OCI-LY7 (cell line): Measurements from ENCODE around the gene PSMG1. TPM values are rescaled to one million over a fixed set of nuclear protein-coding genes. Genes with fewer than 3 reads are reported as not detected.

Experiments
- BruUV-seq: library from RNA; stranded (reverse); fragments of 400-500 nt; replicated peaks from 2 replicates; lab custom pipeline; 2021; lab: Mats Ljungman, UMichigan
- CTCF ChIA-PET: fragments of 300-600 bp; sonication (Branson Sonifier 250); formaldehyde crosslinking; loops from one replicate; lab custom pipeline; 2022; ENCODE audit warnings: antibody characterized with exemption; ENCODE audit not compliant: unreplicated experiment; lab: Charles Lee
- POLR2A ChIA-PET: fragments of 300-600 bp; sonication (Branson Sonifier 250); formaldehyde crosslinking; loops from one replicate; lab custom pipeline; 2022; ENCODE audit warnings: antibody characterized with exemption; lab: Charles Lee
- DNase-seq: peaks from one replicate; pipeline ENCODE4 v3.0.0-alpha.2; 2015; ENCODE audit warnings: low spot score
- H2AFZ ChIP-seq: fragments of 200-600 bp; sonication (generic), shearing (Covaris generic); 2 replicates; pipeline ENCODE4 v1.6.1; 2014; ENCODE audit warnings: mild to moderate bottlenecking, antibody characterized with exemption, low read length, moderate library complexity
- H3K27ac ChIP-seq: fragments of 200-600 bp; sonication (generic); 2 replicates; pipeline ENCODE4 v1.5.1; 2014; ENCODE audit warnings: mixed run types, low read depth, mild to moderate bottlenecking, moderate library complexity, low read length, inconsistent platforms; ENCODE audit not compliant: poor library complexity, severe bottlenecking
- H3K36me3 ChIP-seq: fragments of 200-600 bp; sonication (generic); 2 replicates; pipeline ENCODE4 v1.6.1; 2014; ENCODE audit warnings: mild to moderate bottlenecking, antibody characterized with exemption, low read length, moderate library complexity, mixed read lengths; ENCODE audit not compliant: insufficient read depth
- H3K4me1 ChIP-seq: fragments of 200-600 bp; sonication (generic); 2 replicates; pipeline ENCODE4 v1.5.1; 2014; ENCODE audit warnings: mild to moderate bottlenecking, low read length; ENCODE audit not compliant: insufficient read depth, poor library complexity, severe bottlenecking
- H3K4me2 ChIP-seq: fragments of 200-600 bp; sonication (generic); 2 replicates; pipeline ENCODE4 v1.6.1; 2014; ENCODE audit warnings: mild to moderate bottlenecking, low read length
- H3K4me3 ChIP-seq: fragments of 200-600 bp; sonication (generic); 2 replicates; pipeline ENCODE4 v1.5.1; 2014; ENCODE audit warnings: mild to moderate bottlenecking, low read depth, low read length; ENCODE audit not compliant: poor library complexity, severe bottlenecking
- H3K79me2 ChIP-seq: fragments of 200-600 bp; sonication (generic); 2 replicates; pipeline ENCODE4 v1.6.1; 2016; ENCODE audit warnings: low read depth, mild to moderate bottlenecking, low read length, moderate library complexity, mixed read lengths; ENCODE audit not compliant: insufficient read depth
- H3K9me2 ChIP-seq: fragments of 200-600 bp; sonication (generic); 2 replicates; pipeline ENCODE4 v1.6.1; 2016; ENCODE audit warnings: mild to moderate bottlenecking, low read length, mixed read lengths; ENCODE audit not compliant: insufficient read depth
- H3K9me3 ChIP-seq: fragments of 200-600 bp; sonication (generic); 2 replicates; pipeline ENCODE4 v1.6.1; 2014; ENCODE audit warnings: mild to moderate bottlenecking, mixed run types, low read length, mixed read lengths
- H4K20me1 ChIP-seq: fragments of 200-600 bp; sonication (generic); 2 replicates; pipeline ENCODE4 v1.6.1; 2014; ENCODE audit warnings: mild to moderate bottlenecking, antibody characterized with exemption, low read length, moderate library complexity, mixed read lengths; ENCODE audit not compliant: insufficient read depth
- EZH2phosphoT487 ChIP-seq: fragments of 200-600 bp; sonication (generic); IDR thresholded peaks from 2 replicates; pipeline ENCODE4 v1.6.1; 2018; ENCODE audit warnings: low read depth, borderline replicate concordance, mild to moderate bottlenecking, mixed run types, antibody characterized with exemption, low read length, moderate library complexity, mixed read lengths
- intact Hi-C: fragments of 100-400 bp; cut with micrococcal nuclease; formaldehyde crosslinking; loops from one replicate; pipeline ENCODE4 v1.10.0; 2022; ENCODE audit not compliant: unreplicated experiment
- total RNA-seq, 2 experiments: library from RNA; depleted of rRNA in 1 of 2; stranded (reverse); fragments of >200 nt in 1 of 2; shearing (Covaris generic) in 1 of 2; gene quantifications; 2 replicates each; pipeline ENCODE4 v1.2.3, GENCODE V29; 2014 to 2022
- TF ChIP-seq, protein P1 (sequence below): fragments of 200-600 bp; sonication (generic); conservative IDR thresholded peaks from 2 replicates; pipeline ENCODE4 v1.5.1; 2014; ENCODE audit warnings: mild to moderate bottlenecking, antibody characterized with exemption, low read length, moderate library complexity, mixed read lengths

The PSMG1 gene
- total RNA-seq, 2 experiments from 2014 or later, result 87.2 to 123 TPM

- CTCF ChIA-PET, result no interaction called here
- Histone ChIP-seq H4K20me1 (no peaks in the 10 kb centered on the region), H3K9me3 (no peaks in the 10 kb centered on the region), H3K4me3 (no peak overlapping the region), H3K27ac (no peak overlapping the region), H2AFZ (no peak overlapping the region), H3K36me3 (peaks cover 76% of the 10 kb centered on the region), H3K4me1 (no peaks in the 10 kb centered on the region), H3K9me2 (no peaks in the 10 kb centered on the region), H3K79me2 (no peaks in the 10 kb centered on the region), H3K4me2 (no peak overlapping the region)
- no peak for TF ChIP-seq EZH2phosphoT487
- TF ChIP-seq, protein P1, sequence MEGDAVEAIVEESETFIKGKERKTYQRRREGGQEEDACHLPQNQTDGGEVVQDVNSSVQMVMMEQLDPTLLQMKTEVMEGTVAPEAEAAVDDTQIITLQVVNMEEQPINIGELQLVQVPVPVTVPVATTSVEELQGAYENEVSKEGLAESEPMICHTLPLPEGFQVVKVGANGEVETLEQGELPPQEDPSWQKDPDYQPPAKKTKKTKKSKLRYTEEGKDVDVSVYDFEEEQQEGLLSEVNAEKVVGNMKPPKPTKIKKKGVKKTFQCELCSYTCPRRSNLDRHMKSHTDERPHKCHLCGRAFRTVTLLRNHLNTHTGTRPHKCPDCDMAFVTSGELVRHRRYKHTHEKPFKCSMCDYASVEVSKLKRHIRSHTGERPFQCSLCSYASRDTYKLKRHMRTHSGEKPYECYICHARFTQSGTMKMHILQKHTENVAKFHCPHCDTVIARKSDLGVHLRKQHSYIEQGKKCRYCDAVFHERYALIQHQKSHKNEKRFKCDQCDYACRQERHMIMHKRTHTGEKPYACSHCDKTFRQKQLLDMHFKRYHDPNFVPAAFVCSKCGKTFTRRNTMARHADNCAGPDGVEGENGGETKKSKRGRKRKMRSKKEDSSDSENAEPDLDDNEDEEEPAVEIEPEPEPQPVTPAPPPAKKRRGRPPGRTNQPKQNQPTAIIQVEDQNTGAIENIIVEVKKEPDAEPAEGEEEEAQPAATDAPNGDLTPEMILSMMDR, result no peak
- POLR2A ChIA-PET, result interaction anchor here (0.6 kb wide), 1 partner anchor 201 kb away, joined by 3 read pairs; no protein-coding TSS in a partner anchor
- DNase-seq, result no peak
- BruUV-seq, result no TSS peak
- intact Hi-C loops, result no loop called here
Observed at GRCh38 chr21:39220150-39220549, 36.9 kb upstream of the PSMG1 start.

GRCh38 chr21:39218082-39218409 is 34.8 kb upstream of the PSMG1 start:
- H3K4me3 ChIP-seq, result no peak overlapping the region
- no peak overlapping the region for H3K4me2 ChIP-seq
- no peak overlapping the region for H3K27ac ChIP-seq
- BruUV-seq, result no TSS peak
- no peaks in the 10 kb centered on the region for H3K79me2 ChIP-seq
- H3K9me2 ChIP-seq, result no peaks in the 10 kb centered on the region
- no peak for TF ChIP-seq EZH2phosphoT487
- TF ChIP-seq, protein P1, result no peak
- H3K4me1 ChIP-seq, result no peaks in the 10 kb centered on the region
- no peak for DNase-seq
- POLR2A ChIA-PET, result interaction anchor here (1.1 to 1.3 kb wide), 2 partner anchors 20 to 28 kb away, joined by 3 to 5 read pairs; no protein-coding TSS in a partner anchor
- CTCF ChIA-PET, result no interaction called here
- H3K36me3 ChIP-seq, result peaks cover 72% of the 10 kb centered on the region
- intact Hi-C loops, result no loop called here
- no peaks in the 10 kb centered on the region for H3K9me3 ChIP-seq
- no peaks in the 10 kb centered on the region for H4K20me1 ChIP-seq
- H2AFZ ChIP-seq, result no peak overlapping the region

GRCh38 chr21:39217356-39218081 is 34.3 kb upstream of the PSMG1 start:
- intact Hi-C loops, result no loop called here
- POLR2A ChIA-PET, result interaction anchor here (1.1 to 1.3 kb wide), 2 partner anchors 20 to 27 kb away, joined by 3 to 5 read pairs; no protein-coding TSS in a partner anchor

More at GRCh38 chr21:39217356-39218081, 34.3 kb upstream of the PSMG1 start:
- no TSS peak for BruUV-seq
- Histone ChIP-seq H3K4me2 (no peak overlapping the region), H3K36me3 (peaks cover 71% of the 10 kb centered on the region), H3K4me1 (no peaks in the 10 kb centered on the region), H3K9me3 (no peaks in the 10 kb centered on the region), H3K27ac (no peak overlapping the region), H2AFZ (no peak overlapping the region), H3K79me2 (no peaks in the 10 kb centered on the region), H4K20me1 (no peaks in the 10 kb centered on the region), H3K4me3 (no peak overlapping the region), H3K9me2 (no peaks in the 10 kb centered on the region)
- CTCF ChIA-PET, result no interaction called here
- no peak for DNase-seq
- TF ChIP-seq EZH2phosphoT487, result no peak
- TF ChIP-seq, protein P1, result no peak
